Fibroblast of mammary gland (primary cell): ENCODE measurements around the gene PLEK.

Source experiments
- DNase-seq: peaks from one replicate; pipeline ENCODE4 v3.0.0-alpha.2; 2010; ENCODE audit warnings: low read depth
- H3K4me3 ChIP-seq: 2 replicates; pipeline ENCODE4 v1.5.1; 2011; ENCODE audit warnings: low read depth, mild to moderate bottlenecking, low read length, moderate library complexity; ENCODE audit not compliant: control insufficient read depth
- TF ChIP-seq, protein P1 (sequence below): conservative IDR thresholded peaks from 2 replicates; pipeline ENCODE4 v1.5.1; 2011; ENCODE audit warnings: low read depth, low read length, inconsistent platforms; ENCODE audit not compliant: control insufficient read depth, insufficient read depth

Gene PLEK

GRCh38 chr2:68383778-68384177 is 18.7 kb downstream of the PLEK start:
- H3K4me3 ChIP-seq: no peak overlapping the region
- TF ChIP-seq, protein P1, sequence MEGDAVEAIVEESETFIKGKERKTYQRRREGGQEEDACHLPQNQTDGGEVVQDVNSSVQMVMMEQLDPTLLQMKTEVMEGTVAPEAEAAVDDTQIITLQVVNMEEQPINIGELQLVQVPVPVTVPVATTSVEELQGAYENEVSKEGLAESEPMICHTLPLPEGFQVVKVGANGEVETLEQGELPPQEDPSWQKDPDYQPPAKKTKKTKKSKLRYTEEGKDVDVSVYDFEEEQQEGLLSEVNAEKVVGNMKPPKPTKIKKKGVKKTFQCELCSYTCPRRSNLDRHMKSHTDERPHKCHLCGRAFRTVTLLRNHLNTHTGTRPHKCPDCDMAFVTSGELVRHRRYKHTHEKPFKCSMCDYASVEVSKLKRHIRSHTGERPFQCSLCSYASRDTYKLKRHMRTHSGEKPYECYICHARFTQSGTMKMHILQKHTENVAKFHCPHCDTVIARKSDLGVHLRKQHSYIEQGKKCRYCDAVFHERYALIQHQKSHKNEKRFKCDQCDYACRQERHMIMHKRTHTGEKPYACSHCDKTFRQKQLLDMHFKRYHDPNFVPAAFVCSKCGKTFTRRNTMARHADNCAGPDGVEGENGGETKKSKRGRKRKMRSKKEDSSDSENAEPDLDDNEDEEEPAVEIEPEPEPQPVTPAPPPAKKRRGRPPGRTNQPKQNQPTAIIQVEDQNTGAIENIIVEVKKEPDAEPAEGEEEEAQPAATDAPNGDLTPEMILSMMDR: no peak
- DNase-seq: no peak

DNA sequence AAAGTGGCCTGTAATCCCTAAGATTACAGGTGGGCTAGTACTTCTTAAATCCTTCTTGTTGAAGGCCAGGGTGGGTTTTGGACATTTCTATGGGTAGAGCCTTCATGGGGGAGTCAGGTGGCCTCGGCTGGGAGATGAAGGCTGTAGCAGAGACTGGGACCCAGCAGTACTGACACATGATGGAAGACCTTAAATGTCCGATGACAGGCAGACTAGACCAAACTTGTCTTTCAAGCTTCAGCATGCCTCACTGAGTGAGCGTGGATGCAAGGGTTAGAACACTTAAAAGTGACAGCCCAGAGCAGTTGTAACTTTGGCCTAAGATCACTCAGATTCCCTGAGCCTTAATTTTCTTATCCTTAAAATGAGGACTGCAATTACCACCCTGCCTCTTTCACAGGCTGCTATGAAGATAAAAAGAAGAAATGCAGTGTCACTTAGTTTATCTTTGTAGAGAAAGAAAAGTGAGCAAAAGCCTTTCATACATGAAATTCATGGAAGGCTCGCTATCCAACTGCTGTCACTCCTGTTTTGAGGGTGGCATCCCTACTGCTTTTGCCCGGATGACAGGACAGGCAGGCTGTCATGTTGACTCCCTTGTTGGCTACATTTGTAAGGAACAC is 19.5 kb downstream of the PLEK start:
- DNase-seq: no peak
- H3K4me3 ChIP-seq: no peak overlapping the region
- TF ChIP-seq, protein P1: no peak

- H3K4me3 ChIP-seq: no peak overlapping the region
- TF ChIP-seq, protein P1: no peak
- DNase-seq: no peak
Observed at GRCh38 chr2:68385220-68385906, 20.3 kb downstream of the PLEK start.

DNA sequence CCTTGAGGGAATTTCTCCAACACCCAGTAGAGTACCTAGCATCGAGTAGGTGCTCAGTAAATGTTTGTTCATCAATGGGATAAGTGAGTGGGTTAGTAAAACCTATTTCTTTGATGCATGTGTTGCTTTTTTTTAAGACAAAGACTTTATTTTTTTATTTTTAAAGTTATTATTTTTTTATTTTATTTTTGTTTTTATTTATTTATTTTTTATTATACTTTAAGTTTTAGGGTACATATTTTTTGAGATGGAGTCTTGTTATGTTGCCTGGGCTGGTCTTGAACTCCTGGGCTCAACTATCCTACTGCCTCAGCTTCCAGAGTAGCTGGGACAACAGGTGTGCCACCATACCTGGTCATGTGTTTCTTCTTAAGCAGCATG is 20.8 kb downstream of the PLEK start:
- TF ChIP-seq, protein P1: no peak
- no peak for DNase-seq
- no peak overlapping the region for H3K4me3 ChIP-seq

DNA sequence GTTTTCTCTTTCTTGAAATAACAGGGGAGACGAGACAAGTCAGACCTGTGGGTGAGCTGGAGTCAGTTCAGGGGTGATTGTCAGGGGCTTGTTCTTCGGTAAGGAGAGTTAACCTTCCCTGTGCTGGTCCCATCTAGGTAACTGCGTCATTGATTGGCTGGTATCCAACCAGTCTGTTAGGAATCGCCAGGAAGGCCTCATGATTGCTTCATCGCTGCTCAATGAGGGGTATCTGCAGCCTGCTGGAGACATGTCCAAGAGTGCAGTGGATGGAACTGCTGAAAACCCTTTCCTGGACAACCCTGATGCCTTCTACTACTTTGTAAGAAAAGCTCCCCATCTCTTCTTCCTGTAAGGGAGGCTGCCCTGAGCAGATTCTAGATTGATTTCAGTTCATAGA is 21.3 kb downstream of the PLEK start:
- DNase-seq: no peak
- TF ChIP-seq, protein P1: no peak
- no peak overlapping the region for H3K4me3 ChIP-seq

DNA sequence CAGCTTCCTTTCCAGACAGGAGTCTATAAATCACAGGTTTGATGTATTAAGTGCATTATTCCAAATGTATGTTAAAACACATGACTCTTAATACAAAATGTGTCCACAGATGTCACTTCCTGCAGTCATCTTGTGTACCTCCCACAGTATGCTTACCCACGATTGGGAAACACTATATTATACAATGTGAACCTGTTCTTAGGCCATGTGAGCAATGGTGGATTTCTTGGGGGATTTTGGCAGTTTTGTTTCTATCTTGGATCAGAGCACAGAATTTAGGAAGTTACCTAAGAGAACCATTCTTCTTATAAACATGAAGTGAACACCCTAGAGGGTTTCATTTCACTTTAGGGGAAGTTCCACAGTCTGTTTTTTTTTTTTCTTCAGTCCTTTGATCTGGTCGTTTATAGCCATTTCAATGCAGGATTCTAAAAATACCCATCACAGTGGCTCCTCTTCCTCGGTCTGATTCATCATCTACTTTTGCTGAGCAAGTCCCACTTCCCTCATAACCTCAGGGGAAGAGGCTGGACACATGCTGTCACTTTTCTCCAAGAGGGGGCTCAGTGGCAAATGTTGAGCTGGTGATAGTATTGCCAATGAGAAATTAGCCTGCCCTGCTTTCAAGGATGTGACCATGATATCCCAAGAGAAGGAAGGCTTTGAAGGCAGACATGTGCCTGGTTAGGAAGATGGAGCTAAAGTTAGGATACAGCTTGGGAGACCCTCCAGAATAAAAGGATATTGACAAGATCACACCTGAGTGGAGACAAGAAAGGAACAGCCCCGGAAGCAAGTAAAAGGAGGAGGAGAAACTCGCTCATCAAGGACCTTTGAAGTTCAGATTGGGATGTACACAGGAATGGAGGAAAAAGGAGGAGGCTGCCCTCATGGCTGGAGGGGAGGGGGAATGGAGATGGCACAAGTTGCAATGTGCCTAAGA is 22.6 kb downstream of the PLEK start:
- no peak overlapping the region for H3K4me3 ChIP-seq
- TF ChIP-seq, protein P1: no peak
- no peak for DNase-seq
